ENCODE results near the gene BCLAF3. TPM values are rescaled to one million over a fixed set of nuclear protein-coding genes. Genes with fewer than 3 reads are reported as not detected.
A peak's percentile ranks its signal among the peaks of the same experiment; 100 is the strongest.

Gene BCLAF3
- total and polyA plus RNA-seq, 2 of the 4 experiments (the other 2 are of a cell fraction): 1.6 TPM

DNA sequence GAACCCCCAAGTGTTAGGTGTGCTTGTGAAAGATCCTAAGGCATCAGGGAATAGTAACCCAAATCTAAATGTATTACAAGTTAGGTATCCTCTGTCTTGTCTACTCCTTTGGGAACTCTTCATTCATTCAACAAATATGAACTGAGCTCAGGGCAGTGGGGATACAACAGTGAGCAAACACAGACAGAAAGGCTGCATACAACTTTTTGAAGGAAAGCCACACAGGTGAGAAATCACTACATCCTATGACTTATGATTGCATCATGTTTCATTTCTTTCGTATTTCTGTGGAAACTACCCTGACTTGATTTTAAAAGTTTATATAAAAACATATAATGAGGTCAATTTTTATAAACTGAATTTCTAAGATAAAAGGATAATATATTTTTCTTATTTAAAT, 43.2 kb downstream of the BCLAF3 start:
- no peak overlapping the region for H2AFZ ChIP-seq (replicated peaks; ENCODE audit: low read length, poor library complexity)
- no peaks in the 10 kb centered on the region for H4K20me1 ChIP-seq (ENCODE audit: insufficient read depth, low read length)
- DNase-seq (no peak), ATAC-seq (ENCODE audit: low read depth) (no peak)
- no peak overlapping the region for H3K56ac ChIP-seq (ENCODE audit: extremely low read depth, insufficient read depth, low read length)
- H4K5ac ChIP-seq (ENCODE audit: low read depth, low read length): no peak overlapping the region
- H3K14ac ChIP-seq (replicated peaks; ENCODE audit: low read depth, low read length): no peak overlapping the region
- no peak overlapping the region for H3K27ac ChIP-seq (ENCODE audit: insufficient read depth, low read length)
- no peak overlapping the region for H2AK5ac ChIP-seq (ENCODE audit: low read depth, low read length)
- 0 out of 2 replicates have a peak, but pooled peaks cover 2% of the 10 kb centered on the region for H3K36me3 ChIP-seq (ENCODE audit: control insufficient read depth, insufficient read depth, low read length)
- H3K9me3 ChIP-seq (ENCODE audit: control insufficient read depth, insufficient read depth, low read length): no peaks in the 10 kb centered on the region
- in situ Hi-C loops (cut with MboI; ENCODE audit: low sequenced_read_pairs): no loop called here
- no peak overlapping the region for H4K91ac ChIP-seq (ENCODE audit: insufficient read depth, low read depth, low read length)
- ChIA-PET CTCF (no interaction called here), POLR2A (ENCODE audit: unreplicated experiment) (no interaction called here)
- H3K4me1 ChIP-seq (ENCODE audit: control insufficient read depth, insufficient read depth, low read length): no peaks in the 10 kb centered on the region
- BruUV-seq (replicated peaks): no TSS peak
- H3K4me2 ChIP-seq (ENCODE audit: low read depth, low read length): no peak overlapping the region
- H3K27me3 ChIP-seq (ENCODE audit: control insufficient read depth, insufficient read depth, low read length): no peaks in the 10 kb centered on the region
- no CpG with 5 or more reads among the region's 1 CpG for WGBS, 2 experiments (ENCODE audit: extremely low coverage in 2 of 2, insufficient read length in 1 of 2)
- no peak overlapping the region for H4K8ac ChIP-seq (ENCODE audit: low read depth in 2 of 2, low read length in 2 of 2)
- H3K4me3 ChIP-seq (ENCODE audit: insufficient read depth, low read depth, low read length): no peak overlapping the region
- no peak overlapping the region for H2AK9ac ChIP-seq (replicated peaks; ENCODE audit: low read depth, low read length, poor library complexity)
- no peak overlapping the region for H2BK20ac ChIP-seq (ENCODE audit: low read depth, low read length)
- H2BK15ac ChIP-seq (ENCODE audit: low read depth, low read length): no peak overlapping the region
- TF ChIP-seq MXI1 (IDR thresholded peaks at IDR 0.05; ENCODE audit: borderline replicate concordance, low read depth, low read length) (no peak), CEBPB (IDR thresholded peaks at IDR 0.05; ENCODE audit: low read depth, low read length) (peak; percentile 40; the same call in 1 of the 2 replicates)
- H2BK120ac ChIP-seq (ENCODE audit: low read depth, low read length): no peak overlapping the region
- H3K18ac ChIP-seq (ENCODE audit: low read depth, low read length): no peak overlapping the region
- H3K4ac ChIP-seq (ENCODE audit: low read depth, low read length): no peak overlapping the region
- H3K9me1 ChIP-seq (ENCODE audit: insufficient read depth, low read length): no peaks in the 10 kb centered on the region
- intact Hi-C loops (cut with micrococcal nuclease): no loop called here
- no peaks in the 10 kb centered on the region; a peak in 1 of 4 replicates for H3K79me1 ChIP-seq (ENCODE audit: low read depth in 1 of 2, low read length in 2 of 2)
- no peak overlapping the region for H3K23ac ChIP-seq (ENCODE audit: low read depth, low read length)
- H2BK5ac ChIP-seq (ENCODE audit: low read depth, low read length, poor library complexity, severe bottlenecking): no peak overlapping the region
- dilution Hi-C loops (cut with HindIII; ENCODE audit: low sequenced_read_pairs, unreplicated experiment): no loop called here
- H3K9ac ChIP-seq (ENCODE audit: low read depth, low read length): no peak overlapping the region

Small RNA genes lying within 50 kb of the gene (microRNA-seq; reads per million reads assigned to microRNA genes)
- gene MIR23C (ENCODE audit: insufficient read depth in 1 of 2, insufficient read length in 1 of 2, unreplicated experiment in 1 of 2): 5.2 to 24.8 reads per million in 2 experiments
- gene RF00019 (ENCODE audit: insufficient read depth, insufficient read length): not detected

Small RNA genes lying within 50 kb of the gene (small RNA-seq; reads per million reads assigned to genes)
- gene MIR23C (0.04 to 24.1 (median 13.9) reads per million in 5 experiments), gene RF00019 (0 reads per million in 5 experiments)

Other genes with a start within 250 kb of the BCLAF3 start
- 20.1 and 26.7 TPM in 2 replicates for gene SH3KBP1, start 103.5 kb downstream of the BCLAF3 start, total RNA-seq (2012; rRNA removed)
- gene SH3KBP1, start 103.5 kb downstream of the BCLAF3 start, polyA plus RNA-seq (2012; rRNA removed): 22.0 and 24.4 TPM in 2 replicates
- under 0.01 and 0.18 TPM in 2 replicates for gene MAP7D2, start 125.8 kb upstream of the BCLAF3 start, total RNA-seq (2012; rRNA removed)
- 0.19 and 0.32 TPM in 2 replicates for gene MAP7D2, start 125.8 kb upstream of the BCLAF3 start, polyA plus RNA-seq (2012; rRNA removed)
- gene EIF1AX, start 150.8 kb upstream of the BCLAF3 start, total RNA-seq (2012; rRNA removed): 12.2 and 55.5 TPM in 2 replicates
- gene EIF1AX, start 150.8 kb upstream of the BCLAF3 start, polyA plus RNA-seq (2012; rRNA removed): 41.2 and 44.5 TPM in 2 replicates